ENCODE data around the gene UQCRHL.
"Not testable (repeated sequence)": the region's sequence is repeated elsewhere in the genome, so short reads cannot be mapped to it uniquely, and the experiment has no call there.

The UQCRHL gene

DNA sequence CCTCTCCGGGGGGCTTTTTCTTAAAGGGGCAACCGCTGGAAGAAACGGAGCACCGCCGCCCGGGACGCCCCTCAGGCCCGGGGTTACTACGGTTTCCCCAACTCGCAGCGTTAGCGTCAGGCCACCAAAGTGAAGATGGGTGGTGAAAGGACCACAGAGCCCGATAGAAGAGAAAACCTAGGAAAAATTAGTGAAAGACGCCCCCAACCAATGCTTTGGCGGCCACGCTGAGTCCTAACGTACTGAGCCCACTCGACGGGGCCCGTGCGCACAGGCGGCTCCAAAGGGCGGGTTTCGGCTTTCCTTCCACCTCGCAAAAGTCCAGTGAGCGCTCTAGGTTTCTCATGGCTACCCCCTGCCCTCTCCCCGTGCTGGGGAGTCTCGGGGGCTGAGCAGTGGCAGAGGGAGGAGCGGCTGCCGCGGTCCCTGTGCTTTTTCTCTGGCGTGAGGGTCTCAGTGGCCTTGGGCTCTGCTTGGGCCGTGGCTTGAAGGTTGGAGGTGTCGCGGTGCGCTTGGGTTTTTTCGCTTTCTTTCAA lies 27.8 kb upstream of the UQCRHL start:
- FAIRE-seq: no peak

DNA sequence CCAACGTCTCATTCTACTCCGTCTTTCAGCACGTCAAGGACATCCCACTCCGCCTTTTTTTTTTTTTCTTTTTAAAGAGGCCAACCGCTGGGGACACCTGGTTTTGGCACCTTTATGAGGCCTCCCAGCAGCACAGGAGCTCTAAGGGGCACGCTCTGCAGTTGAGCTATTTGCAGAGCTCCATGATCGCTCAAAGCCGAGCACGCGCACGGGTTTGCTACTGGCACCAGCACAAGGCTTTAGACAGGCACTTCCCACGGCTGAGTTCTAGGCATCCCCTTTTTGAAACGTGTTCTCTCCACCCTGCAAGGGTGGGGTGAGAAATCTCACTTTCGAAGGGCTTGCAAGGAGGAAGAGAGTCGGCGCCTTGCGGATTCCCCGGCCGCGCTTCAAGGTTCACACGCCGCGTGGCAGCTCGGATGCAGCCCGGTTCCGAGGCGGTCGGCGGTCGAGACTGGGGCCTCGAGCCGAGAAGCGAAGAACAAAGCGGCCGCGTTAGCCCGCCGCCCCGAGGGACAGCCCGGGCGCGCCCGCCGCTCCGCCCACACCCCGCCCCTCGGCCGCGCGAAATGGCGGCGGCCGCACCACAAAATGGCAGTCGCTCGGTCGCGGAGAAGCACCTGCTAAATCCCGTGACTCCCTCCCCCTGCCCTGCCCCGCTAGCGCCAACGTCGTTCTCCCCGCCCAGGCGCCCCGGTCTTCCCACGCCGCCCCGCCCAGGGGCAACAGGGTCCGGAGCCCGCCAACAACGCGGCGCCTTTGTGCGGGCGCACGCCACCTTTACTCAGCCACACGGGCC lies 27.2 kb upstream of the UQCRHL start:
- no peak for FAIRE-seq

DNA sequence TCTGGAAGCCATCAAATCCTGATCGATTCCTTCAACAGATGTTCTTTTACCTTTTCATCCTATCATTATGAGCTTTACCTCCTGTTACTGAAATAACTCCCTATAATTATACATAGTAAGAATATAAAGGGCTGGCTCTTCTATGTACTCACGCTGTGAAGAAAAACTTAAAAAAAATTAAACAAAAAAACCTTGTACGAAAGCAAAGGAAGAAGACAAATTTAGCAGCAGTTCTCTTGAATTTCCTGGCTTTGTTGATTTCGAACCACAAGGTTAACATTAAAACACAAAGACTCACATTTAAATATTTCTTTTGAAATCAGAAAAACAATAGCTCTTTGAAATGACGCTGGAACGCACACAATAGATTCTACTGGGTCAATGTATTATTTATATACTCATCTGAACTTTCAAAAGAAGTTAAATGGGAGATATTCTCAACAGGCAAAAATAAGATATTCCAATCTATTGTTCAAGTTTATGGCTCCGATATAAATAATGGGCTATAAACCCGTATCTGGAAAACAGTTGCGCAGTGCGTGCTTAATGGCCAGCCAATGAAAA lies 26.5 kb upstream of the UQCRHL start:
- peak; percentile 14 for FAIRE-seq

- no peak for FAIRE-seq
These were observed 25.7 kb upstream of the UQCRHL start for GRCh38 chr1:15833069-15833679.

- no peak for FAIRE-seq
These were observed 22.8 kb upstream of the UQCRHL start for GRCh38 chr1:15830258-15830657.

DNA sequence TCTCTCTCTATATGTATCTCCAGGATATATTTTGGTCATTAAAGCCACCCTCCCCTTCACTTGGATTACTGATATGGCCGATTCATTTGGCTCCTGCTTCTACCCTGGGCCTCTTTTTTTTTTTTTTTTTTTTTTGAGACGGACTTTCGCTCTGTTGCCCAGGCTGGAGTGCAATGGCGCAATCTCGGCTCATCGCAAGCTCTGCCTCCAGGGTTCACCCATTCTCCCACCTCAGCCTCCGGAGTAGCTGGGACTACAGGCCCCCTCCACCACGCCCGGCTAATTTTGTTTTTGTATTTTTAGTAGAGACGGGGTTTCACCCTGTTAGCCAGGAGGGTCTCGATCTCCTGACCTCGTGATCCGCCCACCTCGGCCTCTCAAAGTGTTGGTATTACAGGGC lies 21.5 kb upstream of the UQCRHL start:
- FAIRE-seq: not testable (repeated sequence)

DNA sequence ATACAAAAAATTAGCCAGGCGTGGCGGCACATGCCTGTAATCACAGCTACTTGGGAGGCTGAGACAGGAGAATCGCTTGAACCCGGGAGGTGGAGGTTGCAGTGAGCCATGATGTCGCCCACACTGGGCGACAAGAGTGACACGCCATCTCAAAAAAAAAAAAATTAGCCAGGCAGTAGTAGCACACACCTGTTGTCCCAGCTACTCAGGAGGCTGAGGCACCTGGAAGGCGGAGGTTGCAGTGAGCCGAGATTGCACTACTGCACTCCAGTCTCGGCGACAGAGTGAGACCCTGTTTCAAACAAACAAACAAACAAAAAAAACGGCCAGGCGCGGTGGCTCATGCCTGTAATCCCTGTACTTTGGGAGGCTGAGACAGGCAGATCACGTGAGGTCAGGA lies 20.1 kb upstream of the UQCRHL start:
- not testable (repeated sequence) for FAIRE-seq

DNA sequence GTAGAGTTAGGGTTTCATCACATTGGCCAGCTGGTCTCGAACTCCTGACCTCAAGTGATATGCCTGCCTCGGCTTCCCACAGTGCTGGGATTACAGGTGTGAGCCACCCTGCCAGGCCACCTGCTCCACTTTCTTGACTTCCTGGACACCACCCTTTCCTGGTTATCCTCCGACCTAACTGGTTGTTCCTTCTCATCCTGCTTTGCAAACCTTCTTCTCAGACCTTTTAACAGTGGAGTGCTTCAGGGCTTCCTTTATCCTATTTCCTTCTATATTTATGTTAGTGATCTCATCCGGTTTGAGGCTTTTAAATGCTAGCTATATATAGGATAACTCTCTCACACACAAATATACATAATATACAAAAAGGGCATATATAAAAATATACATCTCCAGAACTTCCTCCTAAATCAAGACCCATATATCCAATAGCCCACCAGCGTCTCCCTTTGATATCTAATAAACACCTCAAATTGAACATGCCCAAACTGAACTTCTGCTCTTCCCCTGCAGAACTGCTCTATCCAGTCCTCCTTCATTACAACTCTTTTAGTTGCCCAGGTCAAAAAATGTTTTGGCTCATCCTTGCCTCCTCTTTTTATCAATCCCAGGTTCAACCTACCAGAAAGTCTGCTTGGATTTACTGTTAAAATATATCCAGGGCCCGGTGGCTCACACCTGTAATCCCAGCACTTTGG lies 19.5 kb upstream of the UQCRHL start:
- no peak for FAIRE-seq

GRCh38 chr1:15825800-15826199 lies 18.4 kb upstream of the UQCRHL start:
- no peak for FAIRE-seq

DNA sequence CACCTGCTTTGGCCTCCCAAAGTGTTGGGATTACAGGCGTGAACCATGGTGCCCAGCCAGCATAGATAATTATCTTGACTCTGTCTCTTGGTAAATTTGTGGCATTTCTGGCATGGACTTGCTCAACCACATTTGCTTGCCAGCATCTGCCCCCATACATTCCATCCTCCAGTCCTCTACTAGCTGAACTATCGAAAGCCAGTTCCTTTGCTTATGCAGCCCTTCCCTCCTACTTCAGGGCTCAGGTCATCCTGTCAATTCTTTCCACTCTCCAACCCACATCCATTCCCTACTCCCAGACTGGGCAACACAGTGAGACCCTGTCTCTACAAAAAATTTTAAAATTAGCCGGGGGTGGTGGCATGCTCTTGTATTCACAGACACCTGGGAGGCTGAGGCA lies 13.0 kb upstream of the UQCRHL start:
- FAIRE-seq: no peak

GRCh38 chr1:15816674-15817073 lies 9.2 kb upstream of the UQCRHL start:
- no peak for FAIRE-seq

- FAIRE-seq: no peak
These were observed 2.6 kb upstream of the UQCRHL start for GRCh38 chr1:15810073-15810472.

DNA sequence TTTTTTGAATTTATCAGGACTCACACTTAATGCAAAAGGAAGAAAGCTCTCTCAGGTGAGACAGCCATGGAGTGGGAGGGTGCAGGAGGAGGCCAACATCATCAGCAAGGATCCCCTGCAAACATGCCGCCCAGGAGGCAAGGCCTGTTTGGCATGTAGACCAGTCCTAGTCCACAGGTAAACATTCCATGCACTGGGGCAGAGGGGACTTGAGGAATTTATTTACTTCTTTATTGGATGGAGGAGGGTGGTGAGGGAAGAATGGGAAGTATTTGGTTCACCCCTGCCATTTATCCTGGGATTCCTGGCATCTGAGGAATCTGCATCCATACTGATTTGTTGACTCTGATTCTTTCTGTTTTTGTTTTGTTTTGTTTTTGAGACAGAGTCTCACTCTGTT lies 1.5 kb upstream of the UQCRHL start:
- FAIRE-seq: no peak

DNA sequence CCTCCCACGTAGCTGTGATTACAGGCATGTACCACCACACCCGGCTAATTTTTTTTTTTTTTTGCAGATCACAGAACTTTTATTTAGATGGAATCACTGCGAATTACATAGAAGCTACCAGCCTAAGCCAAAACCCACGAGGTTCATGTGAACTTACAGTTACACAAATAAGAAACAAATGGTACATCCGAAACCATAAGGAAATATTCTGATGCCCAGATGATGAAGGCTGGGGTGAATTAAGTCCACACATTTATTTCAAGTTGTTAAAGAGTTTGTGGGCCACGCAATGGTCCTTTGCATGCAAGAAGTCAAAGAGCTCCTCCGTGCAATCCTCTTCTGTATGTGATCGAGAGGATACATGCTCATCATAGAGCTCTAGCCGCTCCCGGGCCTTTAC lies 328 bp downstream of the UQCRHL start:
- no peak for FAIRE-seq

- FAIRE-seq: no peak
These were observed 3.4 kb downstream of the UQCRHL start for GRCh38 chr1:15804060-15804459.

- no peak for FAIRE-seq
These were observed 4.1 kb downstream of the UQCRHL start for GRCh38 chr1:15803380-15803779.

- no peak for FAIRE-seq
These were observed 5.0 kb downstream of the UQCRHL start for GRCh38 chr1:15802234-15802965.

GRCh38 chr1:15799928-15800835 lies 7.3 kb downstream of the UQCRHL start:
- no peak for FAIRE-seq

DNA sequence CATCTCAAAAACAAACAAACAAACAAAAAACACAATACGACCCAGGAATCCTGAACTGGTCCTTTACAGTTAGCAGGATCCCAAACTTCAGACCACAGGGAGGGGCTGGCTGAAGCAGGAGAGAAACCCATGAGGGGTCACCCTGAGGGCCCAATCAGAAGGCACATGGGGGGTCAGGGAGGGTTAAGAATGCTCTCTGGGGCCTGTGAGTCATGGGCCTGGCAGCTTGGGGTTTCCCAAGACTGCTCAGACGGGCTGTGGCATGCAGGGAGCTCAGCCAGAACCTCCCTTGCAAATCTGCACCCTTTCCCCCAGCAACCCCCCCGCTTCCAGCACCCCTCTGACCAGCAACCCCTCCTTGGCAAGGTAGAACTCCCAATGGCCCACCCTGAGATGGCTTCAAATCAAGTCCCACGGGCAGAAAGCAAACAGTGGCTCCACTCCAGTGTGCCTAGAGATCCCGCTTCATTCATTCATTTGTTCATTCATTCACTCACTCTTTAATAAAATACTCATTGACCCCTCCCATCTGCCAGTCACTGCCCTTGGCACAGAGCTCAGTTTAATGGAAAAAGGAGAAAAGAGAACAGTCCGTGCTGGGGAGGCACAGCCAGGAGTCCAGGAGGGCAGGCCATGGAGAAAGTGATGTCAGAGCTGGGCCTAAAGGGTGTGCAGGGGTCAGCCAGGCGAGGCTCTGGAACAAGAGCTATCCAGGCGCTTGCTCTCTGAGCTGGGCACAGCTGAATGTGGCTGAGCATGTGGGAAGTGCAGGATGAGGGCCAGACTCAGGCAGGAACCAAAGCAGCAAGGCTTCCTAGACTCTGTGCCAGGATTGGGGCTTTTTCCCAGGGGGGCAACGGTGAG lies 8.2 kb downstream of the UQCRHL start:
- FAIRE-seq: no peak

- no peak for FAIRE-seq
These were observed 9.6 kb downstream of the UQCRHL start for GRCh38 chr1:15797614-15798390.

Measured in colon (tissue), 2 donors.